SU-DHL-6 (cell line): ENCODE results near the gene ARID5B.

ENCODE experiments used
- CTCF ChIP-seq: fragments of 200-600 bp; sonication (generic); IDR thresholded peaks from one replicate; pipeline ENCODE4 v1.5.1; 2017; ENCODE audit warnings: antibody characterized with exemption, mild to moderate bottlenecking, low read length, moderate library complexity; ENCODE audit not compliant: insufficient read depth, poor library complexity, severe bottlenecking
- EZH2phosphoT487 ChIP-seq: fragments of 200-600 bp; sonication (generic), shearing (Covaris generic); conservative IDR thresholded peaks from 2 replicates; pipeline ENCODE4 v1.6.1; 2018; ENCODE audit warnings: mild to moderate bottlenecking, antibody characterized with exemption, low read length, moderate library complexity, mixed read lengths

DNA sequence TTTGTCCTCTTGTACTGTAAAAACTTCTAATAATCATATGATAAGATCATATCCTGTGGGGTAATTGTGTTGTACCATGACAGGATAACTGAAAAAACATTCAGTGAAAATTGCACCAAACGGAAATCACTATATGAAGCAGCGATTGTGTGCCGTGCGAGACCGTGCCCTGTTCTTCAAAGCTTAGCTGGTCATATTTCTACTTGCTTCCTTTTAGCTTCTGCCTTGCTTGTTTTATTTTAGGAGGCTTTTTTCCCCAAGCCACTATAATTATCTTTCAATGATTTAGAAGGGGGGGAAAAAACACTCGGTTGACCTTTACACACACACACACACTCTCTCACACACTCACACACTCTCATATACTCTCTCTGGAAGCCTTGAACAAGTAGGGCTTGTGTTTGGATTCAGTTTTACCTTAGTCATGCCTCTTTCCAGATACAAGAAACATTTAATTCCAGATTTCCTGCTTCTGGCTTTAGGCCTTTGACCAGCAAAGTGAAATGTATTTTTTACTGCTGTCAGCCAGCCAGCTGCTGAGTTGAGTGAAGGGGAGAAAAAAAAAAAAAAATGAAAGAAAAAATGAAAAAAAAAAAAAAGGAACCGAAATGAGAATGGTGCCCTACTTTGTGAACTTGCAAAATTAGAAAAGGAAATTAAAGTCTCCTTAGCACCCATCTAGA is 181.4 kb downstream of the ARID5B start:
- TF ChIP-seq CTCF = no peak
- TF ChIP-seq EZH2phosphoT487 = no peak
